VCaP (cell line): Measurements from ENCODE around the gene REEP6.

Experiments used
- H3K27ac ChIP-seq: fragments of 450-650 bp; 2 replicates; pipeline ENCODE4 v1.5.1; 2017
- CTCF ChIP-seq: fragments of 450-650 bp; conservative IDR thresholded peaks from 2 replicates; pipeline ENCODE4 v1.5.1; 2017; ENCODE audit warnings: mild to moderate bottlenecking, moderate library complexity

The REEP6 gene

DNA sequence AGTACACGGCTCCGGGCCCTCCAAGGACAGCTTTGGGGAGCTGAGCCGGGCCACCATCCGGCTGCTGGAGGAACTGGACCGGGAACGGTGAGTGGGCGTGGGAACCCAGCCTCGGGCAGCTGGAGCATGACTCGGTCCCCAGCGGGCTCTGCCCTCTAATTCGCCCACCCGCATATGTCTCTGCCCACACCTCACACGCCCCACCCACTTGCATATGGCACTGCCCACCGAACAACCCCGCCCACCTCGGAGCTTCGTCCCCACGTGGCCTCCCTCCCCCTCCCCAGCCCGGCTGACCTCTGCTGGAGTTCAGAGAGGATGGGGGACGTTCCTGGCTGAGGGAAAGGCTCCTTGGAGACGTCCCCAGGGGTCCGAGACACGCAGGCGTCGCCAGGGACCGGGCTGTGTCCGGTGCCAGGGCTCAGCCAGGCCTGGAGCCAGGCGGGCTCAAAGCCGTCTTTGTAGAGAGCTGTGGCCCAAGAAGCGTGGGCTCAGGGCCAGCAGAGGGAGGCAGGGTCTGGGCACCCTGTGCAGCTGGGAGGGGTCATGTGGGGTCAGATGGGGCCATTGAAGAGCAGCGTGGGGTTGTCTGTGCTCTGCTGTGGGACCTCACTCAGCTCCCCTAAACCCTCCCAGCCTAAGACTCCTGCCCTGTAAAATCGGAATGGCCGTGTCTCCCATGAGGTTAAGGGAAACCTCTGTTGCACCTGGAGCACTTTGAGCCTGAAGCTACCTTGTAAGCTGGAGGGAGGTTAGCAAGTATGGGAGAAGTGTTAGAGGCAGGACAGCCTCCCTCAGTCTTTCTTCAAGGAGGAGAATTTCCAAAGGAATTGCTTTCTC, 37.2 kb upstream of the REEP6 start:
- no peak for TF ChIP-seq CTCF

DNA sequence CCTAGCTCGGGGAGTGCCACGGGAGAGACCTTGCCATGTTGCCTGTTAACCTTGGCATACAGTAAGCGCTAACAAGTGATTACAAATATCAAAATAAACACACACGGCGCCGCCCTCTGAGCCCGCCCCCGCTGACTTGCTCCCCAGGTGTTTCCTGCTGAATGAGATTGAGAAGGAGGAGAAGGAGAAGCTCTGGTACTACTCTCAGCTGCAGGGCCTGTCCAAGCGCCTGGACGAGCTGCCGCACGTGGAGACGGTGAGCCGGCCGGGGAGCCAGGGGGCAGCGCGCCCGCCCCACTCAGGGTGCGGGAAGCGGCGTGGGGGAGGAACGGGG, 36.0 kb upstream of the REEP6 start:
- H3K27ac ChIP-seq = peak overlapping the region; percentile 55
- TF ChIP-seq CTCF = no peak

More for the DNA sequence above, 37.2 kb upstream of the REEP6 start:
- no peak overlapping the region for H3K27ac ChIP-seq

DNA sequence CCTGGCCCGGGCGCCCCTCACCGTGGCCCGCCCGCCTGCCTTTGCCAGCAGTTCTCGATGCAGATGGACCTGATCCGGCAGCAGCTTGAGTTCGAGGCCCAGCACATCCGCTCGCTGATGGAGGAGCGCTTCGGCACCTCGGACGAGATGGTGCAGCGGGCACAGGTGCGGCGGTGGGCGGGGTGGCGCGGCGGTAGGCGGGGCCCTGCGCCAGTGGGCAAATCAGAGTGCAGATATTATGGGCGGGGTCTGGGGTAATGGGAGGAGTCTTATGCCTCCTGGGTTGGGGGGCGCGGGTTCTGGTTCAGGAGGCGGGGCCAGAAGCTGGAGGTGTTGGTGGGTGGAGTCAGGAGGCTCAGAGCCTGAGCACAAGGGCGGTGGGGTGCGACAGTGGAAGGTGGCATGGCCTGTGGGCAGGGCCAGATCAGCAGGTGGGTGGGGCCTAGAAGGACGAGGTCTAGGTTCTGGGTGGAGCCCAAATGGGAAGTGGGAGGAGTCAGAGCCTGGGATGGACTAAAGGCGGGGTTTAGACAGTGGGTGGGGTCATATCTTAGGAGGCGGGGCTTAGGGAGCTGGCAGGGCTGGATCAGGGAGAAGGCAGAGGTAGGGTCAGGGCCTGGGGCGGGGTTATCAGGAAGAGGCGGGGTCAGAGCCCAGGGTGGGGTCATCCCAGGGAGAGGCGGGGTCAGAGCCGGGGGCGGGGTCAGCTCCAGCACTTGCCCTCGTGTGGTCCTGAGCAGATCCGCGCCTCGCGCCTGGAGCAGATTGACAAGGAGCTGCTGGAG, 35.5 kb upstream of the REEP6 start:
- peak overlapping the region; percentile 55 for H3K27ac ChIP-seq
- no peak for TF ChIP-seq CTCF

- no peak for TF ChIP-seq CTCF
- H3K27ac ChIP-seq = no peak overlapping the region
These were observed 34.7 kb upstream of the REEP6 start for GRCh38 chr19:1456121-1456900.

GRCh38 chr19:1457031-1457739, 33.8 kb upstream of the REEP6 start:
- H3K27ac ChIP-seq = no peak overlapping the region
- no peak for TF ChIP-seq CTCF

DNA sequence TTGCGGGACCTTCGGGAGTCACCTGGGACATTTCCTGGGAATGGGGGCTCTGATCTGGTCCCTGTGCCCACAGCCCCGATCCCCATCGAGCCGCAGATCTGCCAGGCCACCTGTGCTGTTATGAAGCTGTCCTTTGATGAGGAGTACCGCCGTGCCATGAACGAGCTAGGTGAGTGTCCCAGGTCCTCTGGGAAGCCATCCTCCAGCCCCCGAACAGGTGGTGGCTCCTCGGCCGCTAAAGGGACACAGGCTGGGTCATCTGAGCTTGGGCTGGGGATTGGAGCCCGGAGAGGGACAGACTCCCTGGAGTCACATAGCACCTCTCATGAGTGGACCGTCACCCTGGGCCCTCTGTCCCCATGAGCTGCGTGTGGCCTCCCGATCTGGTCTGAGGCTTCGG, 33.1 kb upstream of the REEP6 start:
- TF ChIP-seq CTCF = no peak
- H3K27ac ChIP-seq = no peak overlapping the region

DNA sequence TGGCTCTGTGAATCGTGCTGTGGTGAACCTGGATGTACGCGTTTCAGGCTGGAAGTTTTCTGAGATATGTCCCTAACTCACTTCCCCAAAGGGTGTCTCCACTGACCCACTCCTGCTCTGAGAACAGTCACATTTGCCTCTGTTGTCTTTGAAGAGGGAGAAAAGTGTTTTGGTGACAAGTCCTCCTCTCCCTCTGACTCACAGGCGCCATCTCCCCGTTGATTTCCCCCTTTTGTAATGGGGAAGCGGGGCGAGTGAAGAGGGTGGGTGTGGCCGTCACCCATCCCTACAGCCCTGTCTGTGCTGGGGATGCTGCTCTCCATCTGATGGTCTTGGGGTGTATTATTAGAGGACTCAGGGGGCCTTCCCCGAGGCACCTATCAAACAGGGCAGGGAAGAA, 31.5 kb upstream of the REEP6 start:
- no peak for TF ChIP-seq CTCF
- H3K27ac ChIP-seq = no peak overlapping the region
